ENCODE results near the gene PRF1.
A peak's percentile ranks its signal among the peaks of the same experiment; 100 is the strongest.
"Not testable (repeated sequence)": the region's sequence is repeated elsewhere in the genome, so short reads cannot be mapped to it uniquely, and the experiment has no call there.

Gene PRF1

DNA sequence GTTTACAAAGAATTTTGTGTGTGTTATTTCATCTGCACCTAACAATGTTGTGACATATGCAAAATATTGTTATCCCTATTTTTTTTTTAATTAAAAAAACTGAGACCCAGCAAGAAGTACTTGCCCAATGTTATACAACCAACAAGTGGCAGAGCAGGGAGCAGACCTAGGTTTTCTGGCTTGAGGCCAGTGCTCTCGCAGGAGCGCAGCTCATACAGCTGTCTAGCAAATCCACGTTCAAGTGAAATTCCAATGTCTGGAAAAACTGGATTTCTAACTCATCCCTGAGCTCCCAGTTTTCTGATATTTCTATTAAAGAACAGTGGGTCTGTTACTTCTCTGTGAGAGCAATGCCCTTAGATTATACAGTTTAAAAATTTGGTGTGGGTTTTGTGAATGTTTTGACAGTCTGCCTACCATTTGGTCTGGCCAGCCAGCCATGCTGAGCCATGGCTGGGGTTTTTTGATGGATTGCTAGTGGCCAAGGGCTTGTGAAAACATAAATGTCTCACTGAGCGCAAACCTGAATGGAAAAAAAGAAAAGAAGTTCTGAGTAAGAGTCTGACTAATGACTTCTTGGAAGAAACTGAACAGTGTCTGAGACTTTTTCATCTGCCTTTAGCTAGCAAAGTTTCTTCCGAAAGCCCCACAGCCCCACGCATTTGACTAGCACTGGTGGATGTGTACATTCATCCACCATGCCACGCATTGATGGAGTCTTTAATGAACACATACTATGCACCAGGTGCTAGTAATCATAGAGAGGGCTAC is 15.4 kb upstream of the PRF1 start:
- peak; percentile 81 for DNase-seq (ENCODE audit: low read depth)

DNA sequence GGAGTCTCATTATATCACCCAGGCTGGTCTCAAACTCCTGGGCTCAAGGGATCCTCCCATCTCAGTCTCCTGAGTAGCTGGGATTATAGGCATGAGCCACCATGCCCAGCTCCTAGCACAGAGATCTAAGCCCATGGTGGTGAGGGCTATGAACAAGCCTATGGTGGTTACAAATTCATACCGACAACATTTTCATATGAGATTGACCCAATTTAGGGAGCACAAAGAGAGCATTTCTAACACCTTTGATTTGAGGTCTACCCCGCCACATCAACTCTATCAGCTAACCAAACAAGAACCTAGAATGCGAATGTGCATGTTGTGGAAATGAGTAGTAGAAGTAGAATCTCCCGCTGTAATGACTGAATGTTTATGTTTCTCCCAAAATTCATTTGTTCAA is 14.2 kb upstream of the PRF1 start:
- no peak for DNase-seq (ENCODE audit: low read depth)

DNA sequence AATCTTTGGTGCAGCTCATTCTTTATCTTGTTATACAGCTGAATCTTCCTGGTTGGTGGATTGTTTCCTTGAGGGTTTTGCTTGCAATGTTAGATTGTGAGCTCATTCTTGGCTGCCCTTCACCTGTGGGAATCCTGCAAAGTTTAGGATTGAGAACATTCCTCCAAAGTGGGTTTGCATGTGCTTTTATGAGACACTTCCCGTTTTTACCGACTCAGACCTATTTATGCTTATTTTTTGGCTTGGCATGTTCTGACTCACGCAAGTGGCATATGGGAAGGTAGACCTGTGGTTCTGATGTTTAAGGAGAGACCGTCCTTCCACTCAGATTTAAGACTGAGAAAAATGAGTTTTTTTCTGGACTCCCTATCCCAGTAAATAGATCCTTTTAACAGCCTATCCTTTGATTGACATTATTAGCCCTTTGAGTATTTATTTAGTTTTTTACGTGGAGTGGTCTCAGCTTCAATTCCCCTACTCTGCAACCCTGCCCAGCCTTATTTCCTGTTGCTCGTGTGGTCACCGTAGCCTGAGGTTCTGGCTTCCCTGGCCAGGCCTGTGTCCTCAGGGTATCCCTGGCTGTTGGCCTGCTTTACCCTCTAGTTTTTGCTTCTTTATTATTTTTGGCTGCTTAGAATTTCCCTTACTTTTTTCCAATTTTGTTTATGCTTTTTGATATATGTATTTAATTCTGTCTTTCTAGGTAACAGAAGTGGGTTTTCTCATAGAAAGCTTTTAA is 13.4 kb upstream of the PRF1 start:
- DNase-seq (ENCODE audit: low read depth), result peak; percentile 3

DNA sequence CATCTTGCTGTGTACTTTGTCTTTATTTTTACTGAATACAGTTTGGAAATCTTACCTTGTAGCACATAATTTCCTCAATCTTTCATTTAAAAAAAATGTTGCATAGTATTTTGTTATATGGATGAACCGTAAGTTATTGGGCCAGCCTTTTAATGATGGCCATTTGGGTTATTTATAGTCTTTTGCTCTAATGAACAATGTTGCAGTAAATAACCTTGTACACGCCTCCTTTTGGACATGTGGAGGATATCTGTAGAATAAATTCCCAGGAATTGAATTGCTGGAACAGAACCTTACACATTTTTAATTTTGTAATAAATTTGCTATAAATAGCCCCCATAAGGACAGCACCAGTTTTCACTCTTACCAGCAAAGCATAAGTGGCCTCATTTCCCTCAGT is 12.7 kb upstream of the PRF1 start:
- DNase-seq (ENCODE audit: low read depth), result no peak

DNA sequence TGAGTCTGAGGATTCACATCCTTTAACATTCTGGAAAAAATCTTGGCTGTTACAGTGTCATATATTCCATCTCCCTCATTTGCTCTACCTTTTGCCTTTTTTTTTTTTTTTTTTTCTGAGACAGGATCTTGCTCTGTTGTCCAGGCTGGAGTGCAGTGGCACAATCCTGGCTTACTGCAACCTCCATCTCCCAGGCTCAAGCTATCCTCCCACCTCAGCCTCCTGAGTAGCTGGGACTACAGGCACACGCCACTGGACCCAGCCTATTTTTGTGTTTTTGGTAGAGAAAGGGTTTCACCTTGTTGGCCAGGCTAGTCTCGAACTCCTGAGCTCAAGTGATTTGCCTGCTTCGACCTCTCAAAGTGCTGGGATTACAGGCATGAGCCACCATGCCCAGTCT is 11.8 kb upstream of the PRF1 start:
- not testable (repeated sequence) for DNase-seq (ENCODE audit: low read depth)

DNA sequence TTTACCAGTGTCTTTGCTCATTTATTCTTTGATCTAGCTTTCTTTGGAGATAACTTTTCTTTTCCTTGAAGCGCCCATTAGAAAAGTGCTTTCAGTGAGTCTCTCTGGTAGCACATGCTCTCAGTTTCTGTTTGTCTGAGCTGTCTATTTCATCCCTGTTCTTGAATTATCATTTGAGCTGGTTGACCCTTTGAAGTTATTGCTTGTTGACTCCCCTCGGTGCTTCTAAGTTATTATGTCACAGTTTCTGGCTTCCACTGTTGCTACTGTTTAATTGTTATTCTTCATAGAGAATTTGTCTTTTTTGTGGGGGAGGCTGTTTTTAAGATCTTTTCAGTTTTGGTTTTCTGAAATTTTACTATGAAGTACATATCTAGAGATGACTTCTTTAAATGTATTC is 11.4 kb upstream of the PRF1 start:
- DNase-seq (ENCODE audit: low read depth), result no peak

DNA sequence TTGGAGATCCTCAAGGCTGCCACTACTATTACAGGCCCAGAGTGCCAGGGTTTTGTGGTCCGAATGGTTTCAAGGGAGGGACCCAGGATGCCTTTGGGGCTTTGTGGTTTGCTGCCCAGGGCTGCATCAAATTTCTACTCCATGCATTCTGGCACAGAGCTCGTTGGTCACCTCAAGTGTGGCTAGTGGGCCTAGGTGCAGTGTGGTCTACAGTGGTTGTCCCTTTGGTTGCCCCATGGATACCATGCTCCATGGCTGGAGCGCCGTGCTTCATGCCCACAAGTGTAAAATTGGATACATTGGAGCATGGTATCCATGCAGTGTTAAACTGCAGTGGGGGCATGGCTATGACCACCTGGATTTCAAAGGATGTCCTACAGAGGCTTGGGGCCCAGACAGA is 5.4 kb upstream of the PRF1 start:
- DNase-seq (ENCODE audit: low read depth), result no peak

DNA sequence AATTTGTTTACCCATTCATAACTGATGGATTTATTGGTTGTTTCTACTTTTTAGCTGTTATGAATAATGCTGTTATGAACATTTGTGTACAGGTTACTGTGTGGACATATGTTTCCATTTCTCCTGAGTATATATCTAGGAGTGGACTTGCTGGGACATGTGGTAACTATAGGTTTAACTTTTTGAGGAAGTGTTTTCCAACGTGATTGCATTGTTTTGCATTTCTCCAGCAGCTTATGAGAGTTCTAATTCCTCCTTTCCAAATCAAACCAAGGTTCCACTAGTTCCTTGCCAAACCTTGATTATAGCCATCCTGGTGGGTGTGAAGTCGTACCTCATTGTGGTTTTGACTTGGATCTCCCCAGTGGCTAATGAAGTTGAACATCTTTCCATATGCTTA is 2.6 kb upstream of the PRF1 start:
- DNase-seq (ENCODE audit: low read depth), result no peak

DNA sequence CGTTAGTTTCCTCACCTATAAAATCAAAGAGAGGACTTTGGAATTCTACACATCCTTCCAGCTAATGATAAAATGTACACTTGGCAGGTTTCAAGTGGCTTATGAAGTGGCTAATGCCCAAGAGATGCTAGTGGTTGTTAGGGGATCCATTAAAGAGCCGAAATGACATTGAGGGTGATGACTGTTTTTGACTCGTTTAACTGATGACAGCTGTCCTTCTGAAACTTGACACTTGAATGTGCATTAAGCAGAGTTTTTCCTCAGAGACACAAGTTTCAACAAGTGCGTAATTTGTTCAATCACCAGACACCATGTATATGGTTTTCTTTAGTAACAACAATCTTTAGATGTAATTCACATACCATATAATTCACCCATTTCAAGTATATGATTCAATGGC is 1.6 kb upstream of the PRF1 start:
- DNase-seq (ENCODE audit: low read depth), result no peak

DNA sequence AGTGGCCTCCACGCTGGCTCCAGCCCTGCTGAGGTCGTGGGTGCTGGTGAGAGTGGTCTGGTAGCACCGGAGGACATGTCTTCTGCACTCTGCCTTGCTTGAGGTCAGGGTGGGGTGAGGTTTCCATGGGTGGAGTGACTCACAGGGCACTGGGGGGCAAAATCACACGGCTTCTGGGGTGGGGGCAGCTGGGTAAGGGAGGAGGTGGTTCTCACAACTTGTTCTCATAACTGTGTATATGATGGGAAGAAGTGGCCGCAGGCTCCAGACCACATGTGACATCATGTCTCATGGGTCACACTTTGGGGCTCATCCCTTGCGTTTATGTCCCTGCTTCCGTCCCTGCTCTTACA is 884 bp upstream of the PRF1 start:
- no peak for DNase-seq (ENCODE audit: low read depth)

DNA sequence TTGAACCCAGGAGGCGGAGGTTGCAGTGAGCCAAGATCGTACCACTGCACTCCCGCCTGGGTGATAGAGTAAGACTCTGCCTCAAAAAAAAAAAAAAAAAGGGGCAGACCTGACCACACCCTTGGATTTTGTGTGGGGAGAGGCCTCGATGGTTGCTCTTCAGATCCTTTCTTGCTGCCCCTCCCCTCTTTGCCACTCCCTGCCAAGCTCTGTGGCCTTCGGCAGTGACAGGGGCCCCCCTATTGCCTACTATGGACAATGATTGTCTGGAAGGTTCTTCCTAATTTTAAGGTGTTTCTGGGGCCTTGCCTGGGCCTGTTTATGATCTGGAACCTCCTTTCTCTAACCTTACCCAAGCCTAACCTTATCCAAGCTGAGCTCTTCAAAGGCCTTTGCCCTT is 795 bp downstream of the PRF1 start:
- no peak for DNase-seq (ENCODE audit: low read depth)

DNA sequence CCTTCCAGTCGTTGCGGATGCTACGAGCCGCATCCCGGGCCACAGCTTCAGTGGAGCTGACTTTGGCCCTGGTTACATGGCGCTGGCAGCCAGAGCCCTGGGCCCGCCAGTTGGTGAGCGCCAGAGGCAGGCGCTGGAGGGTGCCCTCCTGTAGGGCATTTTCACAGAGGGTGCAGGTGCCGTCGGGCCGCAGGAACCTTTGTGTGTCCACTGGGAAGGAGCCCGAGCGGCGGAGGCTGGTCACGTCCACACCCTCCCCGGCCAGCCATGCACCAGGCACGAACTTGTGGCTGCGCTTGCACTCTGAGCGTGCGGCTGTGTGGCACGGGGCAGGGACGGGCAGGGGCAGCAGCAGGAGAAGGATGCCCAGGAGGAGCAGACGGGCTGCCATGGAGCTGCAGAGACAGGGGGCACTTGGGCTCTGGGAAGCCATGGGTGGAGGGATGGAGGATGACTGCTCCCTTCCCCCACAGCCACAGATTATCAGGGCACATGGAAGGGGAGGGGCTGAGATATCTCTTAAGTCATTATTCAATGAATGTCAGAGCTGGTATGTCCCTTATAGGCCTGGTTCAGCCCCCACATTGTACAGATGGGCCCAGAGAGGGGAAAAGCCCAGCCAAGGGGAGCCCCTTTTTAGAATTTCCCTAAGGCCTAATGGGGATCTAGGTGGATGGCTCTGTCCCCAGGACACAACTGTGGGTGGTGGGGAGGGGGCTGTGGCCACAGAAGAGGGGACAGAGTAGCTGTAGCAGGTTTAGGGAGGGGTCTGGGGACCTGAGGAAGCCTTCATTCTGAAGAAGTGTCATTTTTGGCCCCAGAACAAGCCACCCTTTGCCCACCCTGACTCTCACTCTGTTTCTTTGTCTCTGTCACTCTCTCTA is 1.8 kb downstream of the PRF1 start:
- no peak for DNase-seq (ENCODE audit: low read depth)

DNA sequence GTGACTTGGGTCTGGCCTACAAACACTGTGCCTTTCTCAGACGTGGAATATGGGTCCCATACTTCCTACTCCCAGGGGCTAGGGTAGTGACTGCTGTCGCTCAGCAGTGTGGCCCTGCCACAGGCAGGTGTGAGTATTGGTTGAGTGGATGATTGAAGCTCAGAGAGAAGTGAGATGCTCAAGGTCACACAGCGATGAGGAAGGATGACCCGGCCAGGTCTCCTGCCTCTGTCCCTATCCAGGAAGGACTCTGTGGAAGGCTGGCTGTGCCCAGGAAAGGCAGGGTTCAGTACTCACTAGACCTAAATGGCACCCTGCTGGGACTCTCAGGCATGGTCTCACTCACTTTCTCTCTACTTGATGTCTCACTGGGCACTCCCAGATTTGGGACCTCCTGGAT is 2.8 kb downstream of the PRF1 start:
- DNase-seq (ENCODE audit: low read depth), result no peak

DNA sequence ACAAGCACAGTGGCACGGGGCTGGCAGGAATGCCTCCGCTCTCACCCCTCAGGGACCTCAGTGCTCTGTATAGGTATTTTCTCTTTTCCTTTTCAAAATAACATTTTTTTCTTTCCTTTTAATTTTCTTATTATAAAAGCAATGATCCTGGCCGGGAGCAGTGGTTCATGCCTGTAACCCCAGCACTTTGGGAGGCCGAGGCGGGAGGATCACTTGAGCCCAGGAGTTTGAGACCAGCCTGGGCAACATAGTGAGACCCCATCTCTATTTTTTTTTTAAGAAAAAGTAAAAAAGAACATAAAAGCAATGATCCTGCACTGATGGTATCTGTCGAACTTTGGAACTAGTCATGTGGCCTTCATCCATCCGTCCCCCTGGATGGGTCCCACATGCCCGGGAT is 3.2 kb downstream of the PRF1 start:
- DNase-seq (ENCODE audit: low read depth), result no peak

DNA sequence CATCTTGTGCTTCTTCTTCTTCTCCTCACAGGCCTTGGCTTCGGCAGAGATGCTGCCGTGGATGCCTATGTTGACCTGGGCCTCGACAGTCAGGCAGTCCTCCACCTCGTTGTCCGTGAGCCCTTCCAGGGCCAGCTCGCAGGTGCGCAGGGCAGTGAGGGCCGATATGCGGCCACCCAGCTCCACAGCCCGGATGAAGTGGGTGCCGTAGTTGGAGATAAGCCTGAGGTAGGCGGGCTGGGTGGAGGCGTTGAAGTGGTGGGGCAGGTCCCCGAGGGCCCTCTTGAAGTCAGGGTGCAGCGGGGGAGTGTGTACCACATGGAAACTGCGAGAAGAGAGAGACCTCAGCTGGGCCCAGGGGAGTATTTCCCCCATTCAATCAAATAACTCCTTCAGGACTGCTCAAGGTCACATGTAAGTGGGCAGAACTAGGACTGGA is 3.7 kb downstream of the PRF1 start:
- DNase-seq (ENCODE audit: low read depth), result no peak

DNA sequence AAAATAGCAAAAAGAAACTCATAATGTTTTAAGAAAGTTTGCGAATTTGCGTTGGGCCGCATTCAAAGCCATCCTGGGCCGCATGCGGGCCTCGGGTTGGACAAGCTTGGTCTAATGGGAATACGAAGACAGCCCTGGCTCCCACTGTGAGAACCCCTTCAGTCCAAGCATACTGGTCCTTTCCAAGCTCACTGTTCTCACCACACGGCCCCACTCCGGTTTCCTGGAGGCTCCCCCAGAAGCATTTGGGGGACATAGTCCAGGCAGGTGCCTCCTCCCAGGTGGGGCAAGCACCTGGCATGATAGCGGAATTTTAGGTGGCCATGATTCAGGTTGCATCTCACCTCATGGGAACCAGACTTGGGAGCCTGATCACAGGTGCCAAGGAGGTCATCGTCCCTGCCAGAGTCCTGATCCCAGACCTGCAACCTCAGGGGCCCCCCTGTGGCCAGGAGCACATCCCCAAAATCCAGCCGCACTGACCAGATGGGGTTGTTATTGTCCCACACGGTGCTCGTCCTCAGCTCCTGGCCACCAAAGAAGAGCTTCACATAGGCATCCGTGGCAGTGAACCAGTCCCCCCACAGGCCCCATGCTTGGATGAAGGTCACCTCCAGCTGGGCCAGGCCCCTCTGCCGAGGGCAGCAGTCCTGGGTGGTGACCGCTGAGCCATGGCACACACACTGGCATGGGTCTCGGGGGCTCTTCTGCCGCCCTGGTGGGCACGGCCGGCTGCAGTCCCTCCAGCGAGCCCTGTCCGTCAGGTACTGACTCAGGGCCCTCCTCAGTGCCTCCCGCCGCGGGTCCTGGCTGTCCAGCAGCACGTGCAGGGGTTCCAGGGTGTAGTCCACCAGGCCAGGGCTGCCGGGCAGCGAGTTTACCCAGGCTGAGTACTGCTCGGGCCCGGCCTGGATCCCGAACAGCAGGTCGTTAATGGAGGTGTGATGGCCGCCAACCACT is 4.4 kb downstream of the PRF1 start:
- no peak for DNase-seq (ENCODE audit: low read depth)

DNA sequence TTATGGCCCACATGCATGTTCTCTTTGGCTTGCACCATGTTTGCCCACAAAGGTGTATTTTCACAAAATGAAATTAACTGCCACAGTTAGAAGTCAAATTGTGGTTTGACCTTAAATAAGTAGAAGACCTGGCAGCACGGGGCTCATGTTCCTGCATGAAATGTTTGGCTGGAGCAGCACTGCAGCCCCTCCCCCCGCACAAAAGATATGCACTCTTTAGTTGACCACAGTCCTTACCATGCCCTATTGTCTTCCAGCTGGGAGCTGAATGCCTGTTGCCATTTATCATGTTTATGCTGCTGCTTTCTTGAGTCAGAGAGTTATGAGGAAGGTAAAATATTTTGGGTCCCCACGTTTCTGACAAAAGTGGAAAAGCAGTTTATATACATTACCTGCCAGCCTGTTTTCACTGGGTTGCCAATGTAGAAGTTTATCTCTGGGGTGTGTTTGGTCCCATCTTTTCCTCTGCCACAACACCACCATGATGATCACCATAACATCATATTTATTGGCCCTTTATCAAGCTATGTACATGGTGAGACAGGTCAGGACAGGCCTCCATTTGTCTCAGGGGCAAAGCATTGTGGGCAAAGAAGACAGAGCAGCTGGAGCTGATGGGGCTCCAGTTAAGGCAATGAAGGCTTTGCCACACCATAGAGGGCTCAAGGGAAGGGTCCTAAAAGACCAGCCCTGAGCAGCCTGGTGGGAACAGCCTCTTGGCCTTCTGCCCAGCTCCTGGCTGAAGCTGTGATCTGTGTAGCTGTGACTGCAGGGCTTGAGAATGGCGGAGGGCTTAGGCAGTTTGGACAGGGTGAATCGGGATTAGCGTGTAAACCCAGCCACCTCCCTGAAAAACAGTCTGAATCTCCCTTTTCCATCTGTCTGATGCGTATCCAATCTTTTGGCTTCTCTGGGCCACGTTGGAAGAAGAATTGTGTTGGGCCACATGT is 5.4 kb downstream of the PRF1 start:
- no peak for DNase-seq (ENCODE audit: low read depth)

DNA sequence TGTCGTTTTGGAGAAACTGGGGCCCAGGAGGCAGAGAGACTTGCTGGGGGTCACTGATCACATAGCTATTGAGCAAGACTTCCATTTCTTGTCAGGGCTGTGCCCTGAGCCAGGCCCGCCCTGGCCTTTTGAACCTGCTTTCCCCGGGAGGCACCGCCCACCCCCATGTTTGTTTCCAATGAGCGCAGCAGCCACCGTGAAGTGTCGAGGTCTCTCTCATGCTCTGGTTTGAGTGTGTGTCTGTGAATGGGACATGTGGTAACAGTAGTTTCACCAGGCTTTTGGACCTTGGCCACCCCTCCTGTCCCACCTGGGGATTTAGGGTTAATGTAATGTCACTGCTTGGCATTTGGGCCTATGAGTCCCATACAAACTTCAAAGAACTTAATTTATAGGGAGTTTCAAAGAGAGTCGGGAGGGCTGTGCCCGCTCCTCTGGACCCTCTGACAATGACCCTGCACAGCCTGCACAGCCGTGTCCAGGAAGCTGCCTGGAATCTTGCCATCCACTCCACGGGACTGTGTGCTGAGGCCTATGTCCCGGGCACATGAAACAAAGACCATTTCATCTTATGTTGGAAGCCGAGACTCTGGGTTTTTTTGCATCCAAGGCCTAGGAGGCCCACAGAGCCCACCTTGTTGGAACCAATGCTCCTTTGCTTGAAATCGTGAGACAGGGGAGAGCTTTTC is 6.3 kb downstream of the PRF1 start:
- no peak for DNase-seq (ENCODE audit: low read depth)

DNA sequence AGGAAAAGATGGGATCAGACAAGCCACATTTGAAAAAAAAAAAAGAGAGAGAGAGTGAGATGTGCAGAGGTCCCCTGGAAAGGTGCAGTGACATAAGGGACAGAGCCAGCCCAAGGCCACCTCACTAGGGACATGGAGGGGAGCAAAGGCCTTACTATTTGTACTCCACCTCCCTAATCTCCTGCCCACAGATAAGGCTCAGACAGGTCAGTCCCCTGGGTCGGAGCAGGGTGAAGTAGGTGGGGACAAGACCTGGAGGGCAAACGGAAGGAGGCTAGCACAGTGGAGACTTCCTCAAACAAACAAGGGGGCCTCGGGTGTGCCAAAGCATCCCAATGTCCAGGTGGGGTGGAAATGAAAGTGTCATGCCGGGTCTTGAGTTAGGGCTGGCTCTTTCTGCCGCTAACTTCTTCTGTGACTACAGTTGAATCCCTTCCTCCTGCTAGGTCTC is 7.0 kb downstream of the PRF1 start:
- no peak for DNase-seq (ENCODE audit: low read depth)

DNA sequence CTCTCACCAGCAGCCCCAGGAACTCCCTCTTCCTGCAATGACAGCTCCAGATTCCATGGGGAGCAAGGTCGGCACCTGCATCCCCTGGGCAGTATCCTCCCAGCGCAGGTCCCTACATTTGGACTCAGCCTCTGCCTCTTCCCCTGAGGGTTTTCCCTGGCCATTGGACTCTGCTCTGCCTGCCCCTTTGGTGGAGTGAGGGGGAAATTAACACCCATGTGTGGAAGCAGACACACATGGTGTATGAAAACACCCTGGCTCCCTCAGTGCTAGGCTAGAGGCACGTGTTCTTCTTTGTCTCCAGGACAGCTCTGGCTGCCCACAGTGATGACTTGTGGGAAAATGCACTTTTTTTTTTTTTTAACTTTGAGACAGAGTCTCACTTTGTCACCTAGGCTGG is 8.4 kb downstream of the PRF1 start:
- no peak for DNase-seq (ENCODE audit: low read depth)
